Stimulated activated CD4-positive, alpha-beta T cell treated with anti-CD3 and anti-CD28 coated beads, Interleukin-4, amount 100 ng/mL, for 1 hour (primary cell): ENCODE results near the gene PHLDA3.
A peak's percentile ranks its signal among the peaks of the same experiment; 100 is the strongest.

Experiments
- DNase-seq: peaks from one replicate; pipeline ENCODE4 v3.0.0-alpha.2; 2020

The PHLDA3 gene

DNA sequence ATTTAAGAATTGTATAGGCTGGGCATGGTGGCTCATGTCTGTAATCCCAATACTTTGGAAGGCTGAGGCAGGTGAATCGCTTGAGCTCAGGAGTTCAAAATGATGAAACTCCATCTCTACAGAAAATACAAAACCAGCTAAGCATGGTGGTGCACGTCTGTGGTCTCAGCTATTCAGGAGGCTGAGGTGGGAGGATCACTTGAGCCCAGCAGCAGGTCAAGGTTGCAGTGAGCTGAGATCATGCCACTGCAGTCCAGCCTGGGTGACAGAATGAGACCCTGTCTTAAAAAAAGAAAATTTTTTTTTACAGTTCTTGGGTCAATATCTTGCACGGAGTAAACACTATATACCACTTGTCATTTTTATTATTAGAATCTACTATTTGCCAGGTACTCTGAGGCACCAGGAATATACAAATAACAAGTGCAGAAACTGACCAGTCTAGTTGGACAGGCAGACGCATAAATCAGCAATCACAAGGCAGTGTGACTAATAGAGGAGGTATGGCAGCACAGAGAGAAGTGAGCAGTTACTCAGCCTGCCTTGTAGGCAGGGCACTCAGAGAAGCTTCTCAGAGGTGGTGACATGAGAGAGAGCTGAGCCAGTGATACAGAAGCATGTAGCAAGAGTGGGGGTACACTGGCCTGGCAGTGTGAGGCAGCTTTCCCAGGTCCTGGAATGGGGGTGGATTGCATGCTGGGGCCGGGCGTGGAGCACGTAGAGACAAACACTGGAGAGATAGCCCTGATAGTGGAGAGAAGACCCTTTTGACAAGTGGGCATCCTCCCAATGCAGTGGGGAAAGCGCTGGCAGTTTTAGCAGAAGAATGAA is 8.0 kb downstream of the PHLDA3 start:
- no peak for DNase-seq

DNA sequence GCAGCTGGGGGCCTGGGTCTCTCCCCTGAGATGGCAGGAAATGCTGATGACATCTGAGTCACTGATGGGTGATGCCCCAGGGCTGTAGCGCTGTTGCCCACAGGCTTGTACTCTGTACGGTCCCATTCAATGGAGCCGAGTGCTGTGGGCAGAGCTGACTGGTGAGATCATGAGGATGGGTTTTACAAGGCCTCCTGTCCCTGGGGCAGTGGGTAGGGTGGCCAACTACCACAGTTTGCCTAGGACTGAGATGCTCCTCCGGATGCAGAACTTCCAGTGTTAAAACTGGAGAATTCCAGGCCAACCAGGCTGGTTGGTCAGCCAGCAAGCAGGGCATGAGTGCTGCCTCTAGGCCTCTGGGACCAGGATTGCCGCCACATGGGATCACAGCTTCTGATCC is 9.2 kb downstream of the PHLDA3 start:
- DNase-seq = no peak

- DNase-seq = no peak
Observed at GRCh38 chr1:201459052-201459451, 9.9 kb downstream of the PHLDA3 start.

GRCh38 chr1:201457508-201457960 is 11.5 kb downstream of the PHLDA3 start:
- DNase-seq = no peak

GRCh38 chr1:201456499-201457309 is 12.3 kb downstream of the PHLDA3 start:
- DNase-seq = no peak

DNA sequence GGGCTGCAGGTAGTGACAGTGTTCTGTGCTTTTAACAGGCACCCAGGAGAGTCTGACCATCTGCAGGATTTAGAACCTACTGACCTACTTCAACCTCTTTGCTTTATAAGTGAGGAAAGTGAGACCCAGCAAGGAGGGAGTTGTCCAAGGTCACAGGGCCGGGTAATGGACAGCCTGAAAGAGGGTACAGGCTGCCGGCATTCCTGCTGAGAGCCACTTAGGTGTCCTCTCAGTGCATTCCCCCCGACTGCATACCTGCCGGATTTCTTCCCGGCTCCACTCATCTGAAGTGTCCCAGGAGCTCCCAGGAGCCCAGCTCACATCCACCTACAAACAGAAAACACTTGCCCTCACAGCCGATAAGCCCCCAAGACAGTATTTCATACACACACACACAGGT is 13.9 kb downstream of the PHLDA3 start:
- no peak for DNase-seq

- no peak for DNase-seq
Observed at GRCh38 chr1:201454608-201455007, 14.4 kb downstream of the PHLDA3 start.

GRCh38 chr1:201452866-201453265 is 16.1 kb downstream of the PHLDA3 start:
- no peak for DNase-seq

DNA sequence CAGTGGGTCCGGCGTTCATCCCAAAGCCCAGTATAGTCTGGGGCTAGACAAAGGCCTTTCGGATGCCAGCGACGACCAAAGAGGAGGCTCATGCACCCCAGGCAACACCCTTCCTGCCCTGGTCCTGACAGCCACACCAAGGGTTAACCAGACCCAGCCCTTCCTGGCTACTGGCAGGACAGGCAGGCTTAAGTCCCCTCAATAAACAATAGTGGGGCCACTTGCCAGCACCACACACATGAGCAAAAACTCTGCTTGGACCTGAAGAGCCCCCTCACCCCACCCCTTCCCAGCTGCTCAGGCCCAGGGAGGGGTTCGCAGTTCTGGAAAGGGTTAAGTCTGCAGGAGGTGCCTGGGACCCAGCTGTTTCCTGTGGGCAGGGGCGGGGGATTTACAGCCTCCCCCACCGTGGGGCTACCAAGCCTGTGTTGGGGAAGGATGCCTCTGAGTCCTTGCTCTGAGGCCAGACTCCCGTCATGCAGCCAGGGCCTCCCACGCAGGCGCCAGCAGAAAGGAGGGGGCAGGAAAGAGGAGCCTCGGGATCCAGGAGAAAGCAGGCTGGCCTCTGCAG is 18.2 kb downstream of the PHLDA3 start:
- DNase-seq = no peak

DNA sequence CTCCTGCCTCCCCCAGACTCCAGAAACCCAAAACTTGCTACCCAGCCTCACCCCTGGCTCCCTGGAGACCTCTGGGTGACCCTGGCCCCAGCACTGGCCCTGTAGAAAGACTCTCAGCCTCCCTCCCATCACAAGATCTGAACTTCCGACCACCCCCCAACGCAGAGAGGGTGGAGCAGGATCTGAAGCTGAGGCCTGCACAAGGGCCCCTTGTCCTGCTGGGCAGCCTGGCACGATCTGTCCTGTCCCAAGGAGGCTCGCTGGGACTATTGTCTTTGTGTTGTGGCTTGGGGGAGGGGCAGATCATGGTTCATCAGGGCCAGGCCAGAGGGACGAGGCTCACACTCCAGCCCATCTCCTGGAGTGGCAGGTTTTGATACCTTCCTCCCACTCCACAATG is 20.0 kb downstream of the PHLDA3 start:
- no peak for DNase-seq

DNA sequence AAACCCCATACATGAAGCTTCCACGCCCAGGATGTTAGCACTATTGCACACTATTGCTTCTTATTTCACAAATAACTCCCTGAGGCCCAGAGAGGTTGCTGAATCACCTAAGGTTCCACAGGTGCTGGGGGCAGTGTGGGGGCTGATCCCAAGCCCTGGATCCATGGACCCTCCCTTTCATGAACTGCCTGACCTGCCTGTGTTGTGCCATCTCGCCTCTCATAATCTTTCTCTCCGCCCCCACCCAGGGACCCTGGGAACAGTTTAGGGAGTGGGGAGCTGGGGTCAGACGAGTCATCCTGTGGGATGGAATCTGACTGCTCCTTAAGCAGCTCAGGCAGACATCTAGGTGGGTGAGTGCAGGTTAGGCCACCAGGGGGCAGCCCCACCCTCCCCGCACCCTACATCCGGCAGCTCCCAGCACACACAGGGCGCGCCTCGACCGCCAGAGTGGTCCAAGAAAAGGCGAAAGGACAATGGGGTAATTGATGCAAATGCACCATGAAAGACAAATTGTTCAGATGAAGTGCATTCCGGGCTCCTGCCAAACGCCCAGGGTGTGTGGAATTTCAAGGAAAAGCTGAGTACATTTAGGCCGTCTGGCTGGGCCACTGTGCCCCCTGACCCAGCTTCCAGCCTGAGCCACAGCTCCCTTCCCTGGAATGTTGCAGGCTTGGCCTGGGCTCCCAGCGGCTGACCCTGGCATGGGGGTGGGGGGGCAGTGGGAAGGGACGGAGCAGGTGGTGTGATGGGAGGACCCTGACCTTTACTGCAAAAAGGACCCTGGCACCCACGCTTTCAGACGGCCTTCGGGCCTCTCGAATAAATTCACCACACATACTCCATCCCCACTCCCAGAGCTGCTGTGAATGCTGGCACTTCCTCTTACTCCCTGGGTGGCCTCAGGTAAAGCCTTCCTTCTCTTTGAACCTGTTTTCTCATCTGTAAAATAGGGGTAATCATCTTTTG is 20.8 kb downstream of the PHLDA3 start:
- DNase-seq = peak; percentile 63

DNA sequence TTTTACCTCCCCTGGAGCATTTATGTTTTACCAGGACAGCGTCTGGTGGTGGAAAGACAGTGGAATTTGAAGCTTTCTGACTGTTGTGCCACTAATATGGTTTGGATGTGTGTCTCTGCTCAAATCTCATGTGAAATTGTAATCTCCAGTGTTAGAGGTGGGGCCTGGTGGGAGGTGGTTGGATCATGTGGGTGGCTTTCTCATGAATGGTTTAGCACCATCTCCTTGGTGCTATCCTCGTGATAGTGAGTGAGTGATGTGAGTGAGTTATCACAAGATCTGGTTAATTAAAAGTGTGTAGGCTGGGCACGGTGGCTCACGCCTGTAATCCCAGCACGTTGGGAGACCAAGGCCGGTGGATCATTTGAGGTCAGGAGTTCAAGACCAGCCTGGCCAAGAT is 23.7 kb downstream of the PHLDA3 start:
- no peak for DNase-seq

DNA sequence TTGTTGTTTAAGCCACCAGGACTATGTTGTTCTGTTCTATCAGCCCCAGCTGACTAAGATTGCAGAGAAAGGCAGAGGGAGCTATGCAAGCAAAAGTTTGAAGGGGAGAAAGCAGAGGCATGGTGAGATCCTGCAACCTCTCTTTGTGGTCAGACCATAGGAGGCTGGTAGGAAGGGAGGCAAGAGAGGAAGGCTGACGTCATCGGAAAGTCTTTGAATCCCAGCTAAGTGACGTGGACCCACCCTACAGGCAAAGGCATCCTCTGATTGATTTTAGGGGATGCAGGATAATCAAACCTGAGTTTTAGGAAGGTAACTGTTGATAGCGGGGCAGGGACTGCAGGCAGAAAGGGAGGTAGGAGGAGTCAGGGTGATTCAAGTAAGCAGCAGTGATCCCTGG is 24.2 kb downstream of the PHLDA3 start:
- no peak for DNase-seq

- no peak for DNase-seq
Observed at GRCh38 chr1:201443747-201444146, 25.2 kb downstream of the PHLDA3 start.

- no peak for DNase-seq
Observed at GRCh38 chr1:201436969-201437368, 32.0 kb downstream of the PHLDA3 start.

GRCh38 chr1:201436393-201436792 is 32.6 kb downstream of the PHLDA3 start:
- no peak for DNase-seq

DNA sequence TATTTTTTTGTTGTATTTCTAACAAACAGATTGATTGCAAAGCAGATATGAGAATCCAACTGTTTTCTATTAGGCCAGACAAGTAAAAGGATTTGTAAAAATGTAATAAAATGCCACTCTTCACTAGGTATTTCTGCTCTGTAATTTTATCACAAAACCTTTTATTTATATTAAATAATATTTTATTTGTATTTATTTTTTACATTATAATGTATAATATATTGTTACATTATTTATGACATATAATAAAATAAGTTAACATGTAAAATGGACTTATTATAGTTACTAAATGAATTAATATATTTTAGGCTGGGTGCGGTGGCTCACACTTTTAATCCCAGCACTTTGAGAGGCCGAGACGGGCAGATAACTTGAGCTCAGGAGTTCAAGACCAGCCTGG is 34.7 kb downstream of the PHLDA3 start:
- no peak for DNase-seq

GRCh38 chr1:201433609-201434008 is 35.4 kb downstream of the PHLDA3 start:
- no peak for DNase-seq

DNA sequence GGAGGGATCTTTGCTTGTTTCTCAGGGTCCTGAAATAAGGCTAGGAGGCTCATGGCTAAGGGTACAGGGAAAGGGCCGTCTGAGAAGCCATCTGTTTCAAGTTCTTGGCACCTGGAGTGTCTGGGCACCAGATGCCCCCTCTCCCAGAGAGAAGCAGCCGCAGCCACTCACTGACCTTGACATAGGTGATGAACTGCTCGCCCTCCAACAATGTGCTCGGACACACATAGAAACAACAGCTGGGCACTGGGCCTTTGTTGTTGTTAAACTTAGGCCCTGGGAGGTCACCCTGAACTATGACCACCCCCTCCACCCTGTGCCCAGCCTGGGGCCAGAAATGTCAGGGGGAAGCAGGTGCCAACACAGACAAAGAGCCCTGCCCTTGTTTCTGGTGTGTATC is 38.2 kb downstream of the PHLDA3 start:
- no peak for DNase-seq

- no peak for DNase-seq
Observed at GRCh38 chr1:201429736-201430501, 39.1 kb downstream of the PHLDA3 start.

DNA sequence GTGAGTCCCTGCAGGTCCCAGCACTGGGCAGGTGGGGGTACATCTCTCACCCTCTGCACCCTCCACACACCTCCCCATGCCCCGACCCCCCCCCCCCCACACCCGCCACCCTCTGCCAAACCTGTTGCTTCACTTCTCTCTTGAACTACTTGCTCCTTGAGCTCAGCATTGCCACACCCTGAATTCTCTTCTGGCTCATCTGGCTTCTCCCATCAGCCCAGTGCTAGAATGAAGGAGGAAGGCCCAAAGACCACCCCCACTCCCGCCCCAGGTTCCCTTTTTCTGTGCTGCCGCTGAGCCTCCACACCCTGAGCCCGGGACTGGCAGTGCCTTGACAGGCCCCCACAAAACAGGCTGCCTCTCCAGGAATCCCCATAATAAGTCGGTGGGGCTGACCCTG is 41.0 kb downstream of the PHLDA3 start:
- DNase-seq = no peak
